HTERT RPE-1 (cell line): Measurements from ENCODE around the gene CAMTA1.

Experiments
- in situ Hi-C: fragments of 300-500 bp; cut with MboI; formaldehyde crosslinking; loops from 4 replicates; pipeline ENCODE4 v1.14.3; 2020; ENCODE audit warnings: low sequenced_read_pairs

CAMTA1 gene

GRCh38 chr1:7534061-7534825 lies 749.0 kb downstream of the CAMTA1 start:
- in situ Hi-C loops, result no loop called here

GRCh38 chr1:7535016-7535415 lies 749.8 kb downstream of the CAMTA1 start:
- in situ Hi-C loops, result no loop called here

DNA sequence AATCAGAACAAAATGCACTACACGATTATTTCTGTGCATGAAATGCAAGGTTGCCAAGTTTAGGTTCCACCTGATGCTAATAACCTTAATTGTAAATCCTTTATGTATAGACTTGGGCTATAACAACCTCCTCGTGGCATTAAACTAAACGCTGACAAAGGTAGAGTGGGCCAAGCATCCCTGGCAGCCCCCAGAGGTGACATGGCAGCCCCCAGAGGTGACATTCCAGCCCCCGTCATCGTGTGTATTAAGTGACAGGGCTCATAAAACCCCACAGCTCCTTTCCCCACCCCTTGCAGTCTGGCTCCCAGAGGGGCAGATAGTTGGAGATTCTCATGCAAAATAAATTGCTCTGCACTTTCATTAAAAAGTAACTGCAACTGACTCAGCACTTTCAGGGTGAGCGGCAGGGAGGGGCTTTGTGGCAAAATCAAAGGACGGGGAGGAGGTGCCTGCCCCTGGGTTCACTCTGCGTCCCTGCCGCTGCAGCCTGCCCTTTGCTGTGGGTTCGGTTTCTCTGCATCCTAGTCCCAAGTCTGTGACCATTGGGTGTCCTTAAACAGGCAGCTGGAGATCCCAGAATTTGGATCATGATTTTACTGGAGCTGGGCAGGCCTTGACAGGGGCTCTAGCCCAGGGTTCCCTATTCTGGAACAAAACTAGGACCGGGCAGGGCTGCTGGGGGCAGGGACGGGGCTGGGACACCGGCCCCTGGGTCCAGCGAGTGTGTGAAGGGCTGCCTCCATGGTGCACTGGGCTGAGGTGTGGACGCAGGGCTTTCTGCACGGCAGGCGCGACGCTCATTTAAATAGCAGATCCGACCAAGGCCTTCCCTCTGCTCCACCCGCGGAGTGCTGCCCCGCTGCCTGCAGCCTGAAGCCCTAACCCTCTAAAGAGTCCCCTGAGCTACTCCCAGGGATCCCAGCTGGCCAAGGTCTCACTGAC lies 751.0 kb downstream of the CAMTA1 start:
- in situ Hi-C loops, result no loop called here

GRCh38 chr1:7536891-7537591 lies 751.8 kb downstream of the CAMTA1 start:
- in situ Hi-C loops, result no loop called here

DNA sequence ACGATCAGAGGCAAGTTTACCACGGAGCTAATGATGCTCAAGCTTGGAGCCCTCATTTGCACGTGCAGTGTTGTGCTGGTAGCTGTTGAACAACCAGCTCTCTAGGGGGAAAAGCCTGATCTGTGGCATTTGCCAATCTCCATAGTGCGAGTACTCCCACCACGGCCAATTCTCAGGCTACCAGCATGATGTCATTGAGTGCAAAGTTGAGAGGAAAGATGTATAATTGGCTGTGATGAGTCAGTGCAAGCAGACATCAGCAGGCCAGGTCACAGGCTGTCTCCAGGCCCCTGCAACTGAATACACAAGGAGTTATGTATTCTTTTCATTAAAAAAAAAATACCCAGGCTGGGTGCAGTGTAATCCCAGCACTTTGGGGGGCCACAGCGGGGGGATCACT lies 752.8 kb downstream of the CAMTA1 start:
- in situ Hi-C loops, result no loop called here

DNA sequence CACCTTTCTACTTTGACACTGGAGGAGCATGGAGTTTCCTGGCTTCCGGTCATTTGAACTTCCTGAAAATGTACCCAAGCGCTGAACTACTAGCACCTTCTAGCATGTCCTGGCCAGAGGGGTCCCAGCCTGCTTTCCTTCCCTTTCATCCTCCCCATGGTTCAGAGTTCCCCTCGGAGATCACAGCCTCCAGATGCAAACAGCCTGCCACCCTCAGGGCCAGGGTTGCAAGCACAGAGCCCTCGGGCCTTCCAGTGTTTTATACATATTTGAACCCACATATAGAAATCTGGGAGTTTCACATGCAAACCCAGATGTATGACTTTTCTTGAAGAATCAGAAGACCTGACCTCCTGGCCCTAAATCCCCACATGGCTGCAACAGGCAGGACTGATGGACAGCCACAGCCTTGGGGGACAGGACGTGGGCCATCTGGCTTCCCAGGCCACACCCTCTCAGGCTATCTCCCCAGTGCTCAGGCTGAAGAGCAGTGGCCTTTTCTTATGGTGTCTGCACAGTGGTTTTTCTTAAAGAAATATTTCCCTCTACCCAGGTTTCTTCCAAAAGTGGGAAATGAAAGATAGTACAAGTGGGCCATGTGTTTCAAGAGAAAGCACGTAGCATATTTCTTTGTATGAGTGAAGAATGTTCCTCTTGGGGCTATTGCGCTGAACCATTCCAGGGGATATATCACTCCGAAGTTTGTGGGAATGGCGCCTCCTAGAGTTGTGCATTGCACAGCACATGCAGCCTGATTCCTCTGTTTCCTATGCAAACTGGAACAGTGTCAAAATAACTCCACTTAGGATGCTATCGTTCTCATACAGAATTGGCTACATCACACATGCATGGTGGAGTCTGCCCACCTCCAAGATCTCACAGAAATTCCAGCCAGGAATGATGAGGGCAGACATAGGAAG lies 753.9 kb downstream of the CAMTA1 start:
- in situ Hi-C loops, result no loop called here

GRCh38 chr1:7539769-7540175 lies 754.5 kb downstream of the CAMTA1 start:
- in situ Hi-C loops, result no loop called here

DNA sequence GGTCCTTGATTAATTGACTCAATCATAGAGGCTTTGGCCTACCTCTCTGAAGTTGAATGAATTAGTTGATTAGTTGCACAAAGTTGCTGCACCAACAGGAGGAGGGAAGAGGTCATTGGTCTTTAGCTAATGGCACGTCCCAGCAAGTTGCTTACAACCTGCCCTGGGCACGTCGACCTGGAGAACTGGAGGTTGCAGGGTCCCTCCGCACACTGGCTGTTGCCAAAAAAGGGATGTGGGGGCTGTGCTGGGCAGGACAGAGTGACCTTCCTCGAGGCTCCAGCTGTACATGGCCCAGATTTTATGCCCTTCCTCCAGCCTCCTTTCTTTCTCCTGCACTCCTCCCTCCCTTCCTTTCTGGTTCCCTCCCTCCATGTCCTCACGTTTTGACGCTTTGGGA lies 755.6 kb downstream of the CAMTA1 start:
- in situ Hi-C loops, result no loop called here

DNA sequence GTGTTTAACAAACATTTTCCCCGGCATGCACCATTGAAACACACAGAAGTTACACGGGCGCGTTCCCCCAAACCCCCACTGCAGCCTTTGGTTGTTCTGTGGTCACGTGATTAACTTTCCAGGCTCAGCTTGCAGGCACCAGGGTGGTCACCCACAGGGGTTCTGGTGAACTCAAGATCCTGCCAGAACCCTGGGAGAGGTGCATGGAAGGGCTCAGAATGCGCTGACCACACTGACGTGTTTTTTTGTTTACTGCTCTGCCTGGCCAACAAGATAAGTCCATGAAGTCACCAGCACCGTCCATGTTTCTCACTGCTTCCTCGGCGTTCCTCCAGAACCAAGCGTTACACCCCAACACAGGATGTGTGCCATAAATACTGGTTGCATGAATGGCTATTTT lies 756.4 kb downstream of the CAMTA1 start:
- in situ Hi-C loops, result no loop called here

- in situ Hi-C loops, result no loop called here
These were observed 758.5 kb downstream of the CAMTA1 start for GRCh38 chr1:7543718-7544090.

DNA sequence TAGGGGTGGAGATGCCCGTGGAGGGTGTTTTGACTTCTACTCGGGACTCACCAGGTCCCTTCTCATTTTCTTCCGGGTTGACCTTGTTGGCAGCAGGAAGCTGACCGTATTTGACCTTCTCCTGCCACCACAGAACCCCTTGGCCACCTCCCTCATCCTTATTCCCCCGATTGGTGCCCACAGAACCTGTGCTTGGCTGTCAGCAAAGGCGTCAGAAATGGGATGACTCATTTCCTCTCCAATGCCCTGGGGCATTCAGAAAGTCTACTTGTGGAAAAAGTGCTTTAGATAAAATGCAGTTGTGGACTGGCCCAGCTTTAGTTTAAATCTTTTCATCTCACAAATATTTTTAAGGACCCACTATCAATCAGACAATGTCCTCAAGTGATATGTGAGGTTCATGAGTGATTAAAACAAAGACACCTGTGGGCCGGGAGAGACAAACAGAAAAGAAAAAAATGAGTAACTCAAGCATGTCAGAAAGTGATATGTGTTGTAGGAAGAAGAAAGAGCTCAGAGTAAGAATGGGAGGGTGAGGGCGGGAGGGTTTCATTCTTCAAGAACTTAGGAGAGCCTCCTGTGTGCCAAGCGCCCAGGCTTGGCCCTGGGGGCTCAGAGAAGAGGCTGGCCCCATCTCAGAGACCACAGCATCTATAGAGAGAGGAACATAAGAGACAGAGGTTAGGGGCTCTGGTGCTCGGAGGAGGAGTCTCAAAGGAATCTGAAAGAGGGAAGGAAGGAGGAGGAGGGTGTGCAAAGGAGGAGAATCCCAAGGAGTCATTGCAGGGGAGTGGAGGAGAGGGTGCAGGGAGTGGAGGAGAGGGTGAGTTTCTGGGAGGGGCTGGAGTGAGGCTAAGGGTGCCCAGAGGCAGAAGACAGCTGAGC lies 764.3 kb downstream of the CAMTA1 start:
- in situ Hi-C loops, result no loop called here

DNA sequence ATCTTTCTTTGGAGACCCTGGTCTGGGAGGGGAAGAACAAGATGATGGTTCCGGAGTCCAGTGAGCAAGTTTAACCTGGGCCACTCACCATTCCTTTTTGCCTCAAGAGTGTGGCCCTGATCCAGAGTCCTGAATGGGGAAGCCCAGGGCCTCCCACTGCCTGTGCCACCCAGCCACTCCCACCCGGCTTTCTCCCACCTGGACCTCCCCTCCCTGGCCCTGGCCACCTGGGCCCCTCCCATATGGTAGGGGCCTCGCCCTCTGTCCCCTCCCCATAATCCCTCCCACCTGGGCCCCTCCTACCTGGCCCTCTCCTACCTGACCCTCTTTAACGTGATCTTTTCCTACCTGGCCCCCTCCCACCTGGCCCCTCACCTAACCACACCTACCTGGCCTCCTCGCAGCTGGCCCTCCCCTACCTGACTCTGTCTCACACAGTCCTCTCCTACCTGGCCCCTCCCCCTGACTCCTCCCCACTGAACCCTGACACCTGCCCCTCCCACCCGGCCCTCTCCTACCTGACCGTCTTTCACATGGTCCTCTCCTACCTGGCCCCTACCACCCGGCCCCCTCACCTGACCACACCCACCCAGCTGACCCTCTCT lies 765.1 kb downstream of the CAMTA1 start:
- in situ Hi-C loops, result no loop called here

DNA sequence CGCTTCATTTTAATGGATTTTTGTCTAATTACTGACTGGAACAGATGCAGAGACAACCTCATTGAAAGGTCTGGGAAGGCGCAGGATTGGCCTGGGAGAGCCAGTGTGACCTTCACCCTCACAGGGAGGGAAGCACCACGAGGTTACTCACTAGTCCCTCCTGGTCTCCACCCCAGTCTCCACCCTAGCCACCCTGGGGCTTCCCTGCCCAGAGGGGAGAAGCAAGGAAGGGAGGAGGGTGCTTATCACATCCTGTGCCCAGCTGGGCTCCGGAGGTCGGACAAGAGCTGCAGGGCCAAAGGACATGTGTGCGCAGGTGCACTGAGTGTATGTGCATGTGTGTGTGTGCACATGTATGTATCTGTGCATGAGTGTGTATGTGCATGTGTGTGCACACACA lies 765.7 kb downstream of the CAMTA1 start:
- in situ Hi-C loops, result no loop called here

DNA sequence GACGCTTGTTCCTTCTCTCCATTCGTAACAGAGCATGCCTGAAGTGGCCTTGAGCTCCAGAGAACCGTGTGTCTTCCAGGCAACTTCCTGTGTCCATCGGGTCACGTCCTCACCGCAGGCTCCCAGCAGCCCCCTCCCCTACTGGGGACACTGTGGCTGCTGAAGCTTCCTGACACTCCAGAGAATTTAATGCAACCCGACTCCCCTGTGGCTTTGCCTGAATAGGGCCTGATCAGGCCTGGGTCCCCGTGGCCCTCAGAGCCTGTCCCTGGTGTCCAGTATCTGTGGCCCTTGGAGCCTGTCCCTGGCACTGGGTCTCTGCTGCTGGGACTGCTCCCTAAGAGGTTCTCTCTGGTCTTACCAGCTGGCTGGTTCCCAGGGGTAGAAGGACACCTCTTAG lies 766.2 kb downstream of the CAMTA1 start:
- in situ Hi-C loops, result no loop called here

GRCh38 chr1:7552402-7552801 lies 767.1 kb downstream of the CAMTA1 start:
- in situ Hi-C loops, result no loop called here

DNA sequence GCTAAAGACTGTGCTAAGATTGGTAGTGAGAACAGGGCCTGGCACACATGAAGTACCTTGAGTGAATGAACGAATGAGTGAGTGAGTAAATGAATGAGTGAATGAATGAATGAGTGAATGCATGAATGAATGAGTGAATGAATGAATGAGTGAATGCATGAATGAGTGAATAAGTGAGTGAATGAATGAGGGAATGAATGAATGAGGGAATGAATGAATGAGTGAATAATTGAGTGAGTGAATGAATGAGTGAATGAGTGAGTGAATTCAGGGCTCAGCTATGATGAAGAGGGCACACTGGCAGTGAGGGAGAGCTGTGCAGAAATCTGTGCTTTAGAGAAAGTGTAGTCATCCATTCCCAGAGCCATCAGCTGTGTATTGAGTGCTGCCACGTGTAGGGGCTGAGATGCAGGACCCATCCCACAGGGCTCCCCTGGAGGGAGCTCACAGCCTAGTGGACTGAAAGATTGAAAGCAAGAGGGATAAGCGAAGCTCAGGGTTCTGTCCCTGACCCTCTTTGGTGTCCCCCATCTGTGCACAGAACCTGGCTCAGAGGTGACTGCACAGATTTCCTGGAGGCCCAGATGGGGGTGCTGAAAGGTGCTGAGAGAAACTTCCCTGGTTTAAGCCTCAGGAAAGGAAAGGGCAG lies 767.9 kb downstream of the CAMTA1 start:
- in situ Hi-C loops, result no loop called here

DNA sequence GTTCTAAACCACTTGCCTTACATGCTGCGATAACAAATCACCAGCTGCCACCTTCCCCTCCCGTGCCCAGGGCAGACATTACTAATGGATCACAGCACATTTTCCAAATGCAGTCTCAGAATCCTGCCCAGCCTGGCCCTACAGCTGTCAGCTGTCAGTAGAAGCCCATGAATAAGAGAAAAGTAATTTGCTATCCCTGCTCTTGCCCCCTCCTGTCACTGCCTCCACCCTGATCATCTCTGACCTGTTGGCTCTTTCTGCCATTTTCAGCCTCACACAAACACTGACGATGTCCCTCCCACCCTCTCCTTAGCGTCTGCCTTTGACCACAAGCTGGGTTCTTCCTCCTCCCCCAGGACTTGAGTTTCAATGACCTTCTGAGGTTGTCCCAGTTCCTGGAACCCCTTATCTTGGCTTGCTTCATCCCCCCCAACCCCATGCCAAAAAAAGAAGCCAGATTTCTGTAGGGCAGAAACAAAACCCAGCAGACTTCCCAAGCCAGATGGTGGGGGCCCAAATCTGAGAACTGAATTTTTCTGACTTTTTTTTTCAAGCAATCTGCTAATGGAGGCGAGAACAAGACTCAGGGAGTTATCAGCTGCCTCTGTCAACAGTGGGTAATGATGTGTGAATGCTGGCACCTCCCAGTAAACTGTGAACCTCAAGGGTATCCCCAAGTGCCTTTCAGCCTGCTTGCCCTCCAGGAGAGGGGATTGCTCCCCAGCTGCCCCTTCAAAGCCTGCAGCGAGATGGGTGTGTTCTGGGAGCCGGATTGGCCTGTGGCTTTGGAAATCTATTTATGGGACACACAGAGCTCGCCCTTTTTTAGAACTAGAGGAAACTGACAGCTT lies 769.4 kb downstream of the CAMTA1 start:
- in situ Hi-C loops, result no loop called here
